Sigmoid colon (tissue), 4 donors: ENCODE results near the gene ACSL4.

Source experiments
- CTCF ChIP-seq, 4 experiments: fragments of 450-650 bp in 3 of 4; fragments of 200-600 bp in 1 of 4; IDR thresholded peaks; one replicate each; pipeline ENCODE4 v1.5.1; 2016 to 2019; ENCODE audit warnings: antibody characterized with exemption in 4 of 4, mild to moderate bottlenecking in 3 of 4, moderate library complexity in 2 of 4
- POLR2A ChIP-seq, 2 donors: fragments of 450-650 bp; IDR thresholded peaks; one replicate each; pipeline ENCODE4 v1.6.1; 2016; ENCODE audit warnings: antibody characterized with exemption in 2 of 2, mild to moderate bottlenecking in 2 of 2, moderate library complexity in 2 of 2
- POLR2AphosphoS5 ChIP-seq, 4 donors: sonication (generic); formaldehyde crosslinking; IDR thresholded peaks; one replicate each; pipeline ENCODE4 v1.6.1; 2017; ENCODE audit warnings: antibody characterized with exemption in 4 of 4

DNA sequence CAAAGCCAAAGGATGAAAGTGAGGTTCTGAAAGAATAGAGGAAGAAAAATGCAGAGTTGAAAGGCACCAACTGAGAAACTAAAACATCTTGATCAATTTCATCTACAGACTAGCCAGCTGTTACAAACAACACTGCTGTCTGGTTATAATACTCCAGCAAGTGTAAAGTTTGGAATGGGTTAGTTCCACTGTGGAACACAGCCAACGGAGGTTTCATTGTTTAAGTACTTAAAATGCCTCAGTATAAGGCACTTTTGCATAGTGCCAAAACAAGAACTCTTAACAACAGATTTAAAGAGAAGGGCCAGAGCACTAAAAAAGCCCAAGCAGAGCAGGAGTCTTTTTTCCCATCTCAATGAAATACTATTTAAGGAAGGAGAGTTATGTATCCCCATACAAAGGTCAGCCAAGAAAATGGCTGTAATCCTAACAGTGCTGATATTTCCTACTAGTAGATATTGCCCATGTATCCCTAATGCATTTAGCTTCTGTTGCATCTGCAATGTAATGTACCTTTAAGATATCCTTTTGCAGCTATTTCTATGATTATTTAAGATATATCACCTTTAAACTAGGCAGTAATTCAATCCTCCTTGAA, 16.5 kb downstream of the ACSL4 start:
- TF ChIP-seq CTCF (IDR thresholded peaks at IDR 0.05) (no peak), POLR2AphosphoS5 (IDR thresholded peaks at IDR 0.05) (no peak), POLR2A (IDR thresholded peaks at IDR 0.05) (no peak)
